GM21360 (cell line): ENCODE results near the gene SLC35G1.
A peak's percentile ranks its signal among the peaks of the same experiment; 100 is the strongest.

Experiments
- ATAC-seq: cut with Tn5 transposase; IDR thresholded peaks from one replicate; pipeline ENCODE4 v1.9.1; 2021; ENCODE audit warnings: mild to moderate bottlenecking, moderate library complexity; ENCODE audit not compliant: unreplicated experiment

The SLC35G1 gene

DNA sequence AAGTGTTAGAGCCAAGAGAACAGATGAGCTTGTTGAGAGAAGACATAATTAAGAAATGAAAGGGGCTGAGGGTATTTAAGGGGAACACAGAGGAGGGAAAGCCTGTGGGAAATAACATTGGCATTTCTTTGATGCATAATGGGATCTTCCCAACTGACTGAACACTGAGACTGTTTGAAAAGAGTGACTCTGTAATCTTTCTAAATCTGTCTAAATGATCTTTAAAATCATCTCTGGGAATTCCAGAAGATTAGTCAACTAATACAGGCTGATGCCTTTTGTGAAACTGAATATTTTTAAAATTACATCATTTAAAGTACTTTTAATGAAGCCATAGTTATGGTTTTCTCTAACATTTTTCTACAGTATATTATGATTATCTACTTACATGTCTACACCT lies 17.4 kb upstream of the SLC35G1 start:
- no peak for ATAC-seq

DNA sequence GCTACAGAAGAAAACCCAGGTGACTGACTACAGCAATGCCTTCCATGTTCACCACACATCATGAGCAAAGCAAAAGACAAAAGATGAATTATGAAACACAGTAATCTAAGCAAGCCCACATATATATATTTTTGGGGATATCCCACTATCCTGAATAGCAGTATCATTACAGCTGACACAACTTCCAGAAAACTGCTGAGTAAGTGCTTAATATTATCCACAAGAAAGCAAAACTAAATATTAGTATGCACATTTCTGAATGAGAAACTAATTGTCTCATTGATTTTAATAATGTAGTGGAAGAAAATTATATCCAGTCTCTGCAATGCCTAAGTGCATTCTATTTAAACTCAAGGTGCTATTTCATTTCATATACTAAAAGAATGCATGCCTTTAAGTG lies 14.5 kb upstream of the SLC35G1 start:
- no peak for ATAC-seq

DNA sequence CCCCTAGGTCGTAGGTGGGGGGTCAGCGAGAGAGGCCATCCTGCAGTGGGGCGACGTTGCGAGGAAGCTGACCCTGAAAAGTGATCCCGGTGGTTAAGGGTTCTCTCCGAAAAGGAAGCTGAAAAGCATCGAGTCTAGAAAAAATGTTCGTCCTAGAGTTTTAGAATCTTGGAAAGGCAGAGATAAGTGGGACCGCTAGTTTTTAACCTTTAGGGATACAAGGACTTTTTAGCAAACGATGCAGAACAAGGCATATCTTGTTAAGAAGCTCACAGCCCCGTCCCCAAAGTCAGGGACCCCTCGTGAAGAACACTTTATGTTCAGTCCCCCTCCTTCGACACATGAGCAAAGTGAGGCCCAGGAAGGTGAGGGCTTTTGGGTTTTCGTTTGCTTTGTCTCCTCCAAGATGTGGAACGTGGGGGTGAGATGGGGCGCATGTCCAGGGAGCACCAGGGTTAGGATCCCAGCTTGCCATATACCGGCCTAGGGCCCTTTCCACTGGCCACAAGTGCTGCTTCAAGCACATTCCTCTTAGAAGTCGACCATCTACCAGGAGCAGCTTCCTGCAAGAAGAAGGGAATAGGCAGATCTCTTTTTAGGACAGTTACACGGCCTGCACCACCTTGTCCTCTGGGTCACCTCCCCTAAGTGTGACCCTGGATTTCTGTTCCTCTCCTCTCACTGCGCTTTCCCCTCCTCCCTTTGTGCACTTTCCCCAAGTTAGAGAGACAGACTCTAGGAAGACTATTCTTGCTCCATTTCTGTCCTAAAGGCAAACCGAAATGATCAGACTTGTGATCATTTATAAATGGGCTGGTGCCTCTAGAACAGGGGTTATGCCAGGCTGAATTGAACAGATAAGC lies 969 bp downstream of the SLC35G1 start:
- peak; percentile 15 for ATAC-seq

DNA sequence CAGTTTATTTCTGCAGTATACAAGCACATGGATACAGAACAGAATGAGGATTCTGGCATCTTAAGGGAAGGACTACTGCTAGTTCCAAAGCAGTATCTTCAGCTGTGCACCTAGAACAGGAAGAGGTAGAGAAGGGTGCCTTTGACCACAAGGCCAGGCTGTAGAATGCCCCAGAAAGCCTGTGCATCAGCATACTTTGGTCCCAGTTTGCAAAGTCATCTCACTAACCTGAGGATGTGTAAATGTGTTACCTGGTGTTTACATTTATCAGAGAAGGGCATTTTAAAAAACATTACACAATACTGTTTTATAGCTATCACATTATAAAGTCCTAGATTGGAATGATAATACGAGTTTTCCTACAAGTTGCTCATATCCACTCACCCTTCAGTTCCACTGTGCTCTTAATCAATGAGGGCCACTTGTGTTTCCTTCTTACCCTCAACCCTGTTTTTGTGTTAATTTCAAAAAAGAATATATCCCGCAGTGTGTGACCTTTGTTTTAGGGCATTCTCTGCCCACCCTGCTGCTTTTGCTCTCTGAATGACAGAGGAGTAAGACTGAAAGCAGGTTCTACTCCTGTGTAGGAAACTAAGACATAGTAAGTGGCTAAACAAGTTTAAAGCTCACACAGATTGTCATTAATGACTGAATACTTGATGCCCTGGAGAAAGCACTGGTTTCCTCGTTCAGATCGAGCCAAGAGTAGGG lies 3.4 kb downstream of the SLC35G1 start:
- ATAC-seq = no peak

DNA sequence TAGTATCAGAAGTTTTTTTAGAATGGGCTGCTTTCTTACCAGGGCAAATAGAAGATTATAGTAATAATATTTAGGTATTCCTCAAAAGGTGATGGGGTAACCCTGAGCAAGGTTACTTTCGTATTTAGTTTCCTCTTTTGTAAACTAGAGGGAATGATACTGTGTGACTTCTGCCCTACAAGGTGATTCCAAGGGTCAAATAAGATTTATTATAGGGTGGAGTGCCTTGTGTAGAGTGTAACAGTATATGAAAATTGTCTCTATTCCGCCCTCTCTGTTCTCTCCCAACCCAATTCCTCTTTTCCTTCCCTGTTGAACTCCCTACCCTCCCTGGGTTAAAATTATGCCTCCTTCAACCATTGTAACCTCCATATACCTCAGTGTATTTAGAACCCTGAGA lies 5.3 kb downstream of the SLC35G1 start:
- ATAC-seq = no peak

DNA sequence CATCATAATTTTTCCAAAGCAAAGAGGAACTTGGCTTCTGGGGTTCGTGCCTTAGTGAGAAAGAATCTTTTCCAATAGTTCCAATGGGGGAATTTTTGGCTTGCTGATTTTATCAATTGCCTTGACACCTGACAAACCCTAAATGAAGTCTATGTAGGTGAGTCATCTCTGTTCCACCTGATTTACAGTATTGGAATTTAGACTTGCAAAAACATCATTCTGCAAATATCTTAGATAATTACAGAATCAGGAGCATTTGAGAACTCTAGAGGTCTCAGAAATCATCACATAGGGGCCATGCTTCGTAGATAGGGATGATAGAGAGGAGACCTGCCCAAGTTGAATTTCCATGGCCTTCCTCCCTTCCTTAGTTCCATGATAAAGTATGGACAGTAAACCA lies 9.3 kb downstream of the SLC35G1 start:
- ATAC-seq = no peak

DNA sequence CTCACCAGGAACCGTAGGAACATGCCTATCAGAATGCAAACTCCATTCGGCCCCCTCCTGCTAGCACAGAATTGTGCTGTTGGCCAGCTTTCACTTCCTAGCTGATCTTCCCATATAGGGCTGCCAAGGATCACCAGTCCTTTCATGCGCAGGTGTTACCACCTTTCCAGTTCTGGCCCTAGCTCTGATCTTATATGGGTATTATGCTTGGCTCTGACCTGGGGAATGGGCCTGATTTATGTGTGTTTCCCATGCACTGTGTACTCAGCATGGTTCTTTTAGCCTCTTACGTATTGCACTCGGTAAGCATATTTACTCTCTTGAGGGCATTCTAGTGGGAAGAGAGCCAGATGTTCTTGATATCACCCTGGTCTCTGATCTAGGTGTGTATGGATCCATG lies 11.1 kb downstream of the SLC35G1 start:
- ATAC-seq = no peak

DNA sequence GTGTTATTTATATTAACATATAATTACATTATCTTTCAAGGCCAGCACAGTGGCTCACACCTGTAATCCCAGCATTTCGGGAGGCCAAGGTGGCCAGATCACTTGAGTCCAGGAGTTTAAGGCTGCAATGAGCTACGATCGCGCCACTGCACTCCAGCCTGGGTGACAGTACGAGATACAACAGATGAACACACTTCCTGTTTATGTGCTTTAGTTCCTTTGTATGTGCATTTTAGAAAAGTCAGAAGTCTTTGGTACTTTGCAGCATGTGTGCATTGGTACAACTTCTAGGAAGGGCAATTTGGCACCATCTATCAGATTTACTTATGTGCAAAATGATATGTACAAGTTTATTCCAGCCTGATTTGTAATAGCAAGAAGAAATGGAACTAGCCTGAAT lies 13.3 kb downstream of the SLC35G1 start:
- ATAC-seq = no peak

DNA sequence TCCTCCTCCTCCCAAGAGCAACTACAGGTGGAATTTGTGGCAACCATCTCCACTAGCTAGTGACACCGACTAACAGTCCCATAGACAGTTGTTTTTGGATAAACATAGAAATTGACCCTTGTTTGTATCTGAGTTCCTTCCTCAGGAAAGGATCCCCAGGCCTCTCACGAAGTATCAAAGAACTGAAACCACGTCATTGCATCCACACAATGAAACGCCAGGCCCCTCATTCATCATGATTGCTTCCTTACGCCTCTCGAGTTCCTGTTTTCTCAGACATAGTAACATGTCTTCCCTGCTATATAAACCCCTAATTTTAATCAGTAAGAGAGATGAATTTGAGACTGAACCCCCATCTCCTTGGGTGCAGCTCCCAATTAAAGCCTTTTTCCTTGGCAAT lies 18.1 kb downstream of the SLC35G1 start:
- ATAC-seq = no peak

DNA sequence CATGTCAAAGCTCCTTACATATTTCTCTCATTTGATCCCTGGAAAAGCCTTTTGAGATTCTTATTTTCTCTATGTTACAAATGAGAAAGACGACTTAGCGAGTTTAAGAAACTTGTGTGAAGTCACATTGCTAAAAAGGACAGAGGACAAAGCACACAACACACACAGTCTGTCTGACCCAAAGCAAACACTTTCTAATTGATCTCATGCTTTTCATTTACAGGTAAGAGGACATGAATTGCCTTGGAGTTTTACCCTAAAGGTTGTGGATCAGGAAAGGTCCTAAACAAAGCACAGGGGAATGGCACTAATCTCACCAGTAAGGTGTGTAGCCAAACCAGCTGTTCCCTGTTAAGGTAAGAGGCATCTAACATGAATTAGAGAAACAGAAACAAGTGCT lies 18.7 kb downstream of the SLC35G1 start:
- no peak for ATAC-seq

DNA sequence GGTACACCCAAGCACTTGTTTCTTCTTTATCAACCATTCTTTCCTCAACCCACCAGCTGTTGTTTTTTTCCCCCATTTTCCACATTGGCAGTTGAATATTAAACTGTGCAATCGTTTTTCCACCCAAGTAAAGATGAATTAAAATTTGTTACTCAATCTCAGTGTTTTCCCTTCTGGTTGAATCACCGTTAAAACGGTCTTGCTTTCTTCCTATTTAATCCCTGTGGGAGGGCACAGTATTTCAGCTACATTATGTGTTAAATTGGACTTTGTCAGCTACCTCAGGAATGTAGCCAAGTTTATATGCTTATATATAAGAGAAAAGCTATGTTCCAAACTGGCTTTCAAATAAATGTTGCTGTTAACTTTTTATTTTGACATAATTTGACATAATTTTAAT lies 19.9 kb downstream of the SLC35G1 start:
- ATAC-seq = no peak

DNA sequence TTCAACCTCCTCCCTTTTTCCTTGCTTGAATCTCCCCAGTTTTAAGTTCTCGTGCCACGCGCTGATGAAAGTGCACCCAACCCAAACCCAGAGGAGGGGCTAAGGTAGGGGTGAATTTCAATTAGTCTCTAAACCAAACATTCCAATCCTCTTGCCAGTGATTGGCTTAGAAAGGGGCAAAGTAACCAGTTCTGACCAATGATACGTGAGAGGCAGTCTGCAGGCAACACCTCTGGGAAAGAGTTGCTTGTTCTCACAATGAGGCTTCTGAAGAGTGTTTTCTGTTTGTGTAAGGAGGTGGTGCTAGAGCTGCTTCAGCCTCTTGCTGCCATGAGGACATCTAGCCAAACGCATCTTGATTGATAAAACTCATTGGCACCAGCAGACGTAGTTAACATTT lies 21.8 kb downstream of the SLC35G1 start:
- no peak for ATAC-seq

DNA sequence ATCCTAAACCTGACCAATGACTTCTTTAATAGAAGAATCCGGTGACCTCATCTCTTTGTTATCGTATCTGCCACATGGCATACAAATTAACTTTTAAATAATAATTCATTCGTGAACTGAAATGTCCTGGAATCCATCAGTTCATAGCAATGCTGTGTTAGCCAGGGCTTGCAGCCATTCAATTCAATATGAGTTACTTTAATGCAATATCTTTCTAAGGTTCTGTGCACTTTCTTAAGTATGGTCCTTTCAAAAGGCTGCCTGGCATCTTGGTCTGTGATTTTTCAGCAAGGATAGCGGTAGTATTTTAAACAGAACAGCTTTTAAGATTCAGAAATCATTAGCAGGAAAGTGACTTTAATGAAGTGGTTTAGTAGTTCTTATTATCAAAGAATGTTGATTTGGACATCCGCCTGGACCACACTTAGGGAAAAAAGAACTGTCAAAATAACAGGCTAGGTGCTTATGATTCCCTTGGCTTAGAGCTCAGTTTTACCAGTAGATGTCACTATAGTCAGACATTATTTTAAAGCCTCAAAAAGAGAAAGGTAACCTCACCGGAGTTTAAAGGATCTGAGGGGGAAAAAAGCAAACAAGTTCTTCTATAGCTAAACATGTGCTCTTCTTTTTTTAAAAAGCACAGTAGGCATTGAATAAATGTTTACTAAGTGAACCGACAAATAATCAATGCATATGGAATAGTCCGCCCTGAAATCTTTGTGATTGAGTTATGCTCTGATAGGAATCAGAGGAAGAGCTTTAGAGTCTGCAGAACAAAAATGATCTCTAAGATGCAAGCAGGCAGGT lies 22.7 kb downstream of the SLC35G1 start:
- no peak for ATAC-seq

DNA sequence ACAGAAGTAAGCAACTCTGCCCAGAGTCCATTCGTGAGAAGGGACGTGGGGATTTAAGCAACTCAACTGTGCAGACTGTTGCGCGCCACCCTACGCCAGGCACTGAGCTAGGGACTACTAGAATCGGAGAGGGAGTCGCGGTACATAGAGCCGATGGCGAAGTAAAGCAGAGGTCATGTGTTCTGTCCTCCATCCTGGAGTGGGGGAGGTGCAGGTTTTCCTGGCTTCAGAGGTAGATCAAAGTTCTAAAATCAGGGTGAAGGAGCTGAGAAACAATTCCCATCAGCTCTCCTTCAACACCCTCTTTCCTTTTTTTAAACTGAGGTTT lies 23.2 kb downstream of the SLC35G1 start:
- ATAC-seq = no peak

DNA sequence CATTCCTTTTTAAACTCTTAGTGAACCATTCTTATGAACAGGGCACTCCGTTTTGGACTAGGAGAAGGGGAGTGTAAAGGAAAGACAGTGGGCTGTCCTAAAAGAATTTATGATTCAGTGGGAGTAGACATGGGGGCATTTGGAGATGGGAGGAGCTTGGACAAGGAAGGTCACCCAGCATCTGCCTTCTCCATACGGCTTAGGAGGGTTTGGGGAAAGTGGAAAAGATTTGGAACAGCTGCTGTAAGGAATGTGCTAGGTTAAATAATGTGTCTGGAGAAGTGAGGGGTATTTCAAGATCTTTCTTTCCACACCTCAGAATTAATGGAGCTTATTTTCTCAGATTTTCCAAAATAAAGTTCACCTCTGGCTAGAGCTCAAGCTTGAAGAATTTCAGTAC lies 24.0 kb downstream of the SLC35G1 start:
- ATAC-seq = no peak

DNA sequence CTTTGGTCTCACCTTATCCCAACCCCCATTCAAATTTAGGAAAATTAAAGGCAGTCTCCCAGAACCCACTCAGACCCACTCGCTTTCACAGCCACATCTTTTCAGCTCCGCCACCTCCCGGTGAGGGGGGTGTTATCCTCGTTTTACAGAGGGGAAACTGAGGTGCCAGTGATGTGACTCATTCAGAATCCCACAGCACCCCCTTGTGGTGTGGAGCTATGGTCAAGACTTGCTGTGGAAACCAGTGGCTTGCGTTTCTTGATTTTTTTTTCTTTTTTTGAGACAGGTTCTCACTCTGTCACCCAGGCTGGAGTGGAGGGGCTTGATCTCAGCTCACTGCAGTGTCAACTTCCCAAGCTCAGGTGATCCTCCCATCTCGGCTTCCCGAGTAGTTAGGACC lies 27.6 kb downstream of the SLC35G1 start:
- no peak for ATAC-seq

DNA sequence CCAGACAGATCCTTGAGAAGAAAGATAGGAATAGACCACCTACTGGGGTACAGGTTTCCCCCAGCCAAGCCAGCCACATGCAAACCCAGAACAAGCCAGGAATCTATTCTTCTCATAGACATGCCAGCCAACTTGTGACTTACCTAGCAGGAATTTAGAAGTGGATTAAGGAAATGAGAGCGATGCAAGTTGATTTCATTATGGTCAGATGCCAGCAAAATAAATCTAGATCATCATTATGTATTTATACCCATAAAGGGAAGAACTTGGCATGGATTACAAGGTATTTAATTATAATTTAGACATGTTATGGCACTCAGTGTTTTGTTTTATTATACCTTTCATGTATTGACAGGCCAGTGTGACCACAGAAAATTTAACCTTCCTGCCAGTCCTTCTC lies 32.8 kb downstream of the SLC35G1 start:
- no peak for ATAC-seq

DNA sequence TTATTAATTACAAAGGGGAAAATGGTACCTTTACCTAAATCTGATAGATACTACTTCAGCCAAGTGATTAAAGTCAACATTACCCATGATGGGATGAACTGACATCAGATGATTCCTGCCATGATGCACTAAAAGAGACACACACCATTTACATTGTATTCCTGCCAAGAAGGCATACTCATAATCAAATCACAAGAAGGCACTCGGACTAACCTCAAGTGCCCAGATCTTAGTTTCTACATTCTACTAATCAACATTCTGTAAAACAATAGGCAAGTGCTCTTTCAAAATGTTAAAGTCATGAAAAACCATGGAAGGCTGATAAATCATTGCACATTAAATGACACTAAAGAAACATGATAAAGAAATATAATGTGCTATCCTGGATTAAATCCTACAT lies 44.4 kb downstream of the SLC35G1 start:
- ATAC-seq = no peak

DNA sequence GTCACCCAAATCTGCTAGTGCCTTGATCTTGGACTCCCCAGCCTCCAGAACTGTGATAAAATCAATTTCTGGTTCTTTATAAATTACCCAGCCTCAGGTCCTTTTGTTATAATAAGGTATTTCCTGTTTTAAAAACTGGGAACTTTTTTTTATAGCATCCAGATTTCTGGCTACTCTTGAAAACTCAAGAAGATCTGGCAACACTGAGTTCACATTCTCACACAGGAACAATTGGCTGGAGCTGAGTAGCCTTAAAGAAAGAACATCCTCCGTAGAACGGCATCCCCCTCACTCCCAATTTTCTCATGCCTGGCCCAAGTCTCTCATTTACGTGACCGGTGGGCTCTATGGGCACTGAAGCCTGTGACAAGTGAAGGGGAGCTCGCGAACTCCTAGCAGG lies 47.1 kb downstream of the SLC35G1 start:
- no peak for ATAC-seq

DNA sequence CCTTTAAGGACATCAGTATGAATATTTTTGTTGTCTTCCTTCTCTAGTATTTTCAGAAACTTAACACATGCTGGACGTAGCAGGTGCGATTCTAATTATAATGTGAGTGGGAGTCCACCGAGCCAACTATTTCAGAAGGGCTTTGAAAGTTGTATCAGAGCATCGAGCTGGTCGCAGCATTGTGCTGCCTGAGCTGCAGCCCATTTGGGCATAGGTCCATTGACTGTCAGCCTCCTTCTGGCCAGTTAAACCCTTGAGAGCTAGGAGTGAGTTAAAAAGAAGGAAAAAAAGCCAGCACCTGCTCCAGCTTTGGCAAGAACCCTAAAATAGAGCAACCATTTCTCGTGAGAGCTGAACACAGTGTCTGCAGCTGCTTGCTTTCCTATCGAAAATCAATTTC lies 47.8 kb downstream of the SLC35G1 start:
- ATAC-seq = no peak

DNA sequence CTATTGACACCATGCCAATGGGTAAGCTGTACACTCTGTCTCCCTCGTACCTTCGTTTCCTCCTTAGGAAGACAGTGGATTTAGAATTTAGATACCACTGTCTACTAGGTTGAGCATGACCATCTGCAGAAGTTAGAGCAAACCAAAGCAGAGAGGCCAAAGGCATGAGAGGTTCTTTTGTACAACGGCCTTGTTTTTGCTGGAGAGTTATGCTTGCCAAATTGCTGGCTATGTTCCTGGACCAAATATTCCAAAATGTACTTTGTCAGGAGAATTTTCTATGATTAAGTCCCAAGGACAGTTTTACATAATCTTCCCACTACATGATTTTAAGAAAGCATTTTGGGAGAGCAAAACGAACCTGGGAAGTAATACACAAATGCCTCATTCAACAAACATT lies 52.0 kb downstream of the SLC35G1 start:
- ATAC-seq = no peak

DNA sequence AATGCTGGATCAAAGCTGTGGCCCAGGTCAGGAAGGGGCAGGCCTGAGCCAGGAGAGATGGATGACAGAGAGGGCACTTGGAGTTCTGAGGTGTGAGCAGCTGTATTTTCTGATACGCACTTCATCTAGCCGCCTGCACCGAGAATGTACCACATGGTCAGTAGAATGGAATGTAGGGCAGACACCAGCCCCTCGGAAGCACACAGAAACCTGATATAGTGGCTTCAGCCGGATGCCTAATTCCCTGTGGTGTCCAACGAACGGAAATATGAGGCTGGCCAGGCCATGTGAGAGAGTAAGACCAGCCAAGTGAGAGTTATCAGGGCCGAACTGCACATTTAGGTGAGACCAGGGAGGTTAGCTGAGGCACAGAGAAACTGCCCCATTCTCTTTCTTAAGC lies 53.3 kb downstream of the SLC35G1 start:
- no peak for ATAC-seq
